HG02763 (cell line): Measurements from ENCODE around the gene PFDN4.

ENCODE experiments used
- ATAC-seq: cut with Tn5 transposase; IDR thresholded peaks from one replicate; pipeline ENCODE4 v1.9.1; 2021; ENCODE audit warnings: mild to moderate bottlenecking, moderate library complexity; ENCODE audit not compliant: unreplicated experiment

The PFDN4 gene

GRCh38 chr20:54207743-54208547 lies at the start of gene PFDN4:
Gene PFDN4 (plus strand): TSS chr20:54208087. CDS start chr20:54208101, 14 bp downstream.
- ATAC-seq, result peak; percentile 96

GRCh38 chr20:54158226-54158625 lies 49.7 kb upstream of the PFDN4 start:
- ATAC-seq, result no peak

- ATAC-seq, result no peak
Measured at GRCh38 chr20:54158856-54159418, 49.0 kb upstream of the PFDN4 start.

GRCh38 chr20:54160065-54161007 lies 47.6 kb upstream of the PFDN4 start:
- no peak for ATAC-seq

- ATAC-seq, result no peak
Measured at GRCh38 chr20:54161008-54161820, 46.7 kb upstream of the PFDN4 start.

- ATAC-seq, result no peak
Measured at GRCh38 chr20:54161821-54162149, 46.1 kb upstream of the PFDN4 start.

GRCh38 chr20:54162378-54163009 lies 45.4 kb upstream of the PFDN4 start:
- ATAC-seq, result no peak

GRCh38 chr20:54163402-54163801 lies 44.5 kb upstream of the PFDN4 start:
- no peak for ATAC-seq

- no peak for ATAC-seq
Measured at GRCh38 chr20:54165014-54165413, 42.9 kb upstream of the PFDN4 start.

GRCh38 chr20:54165803-54166202 lies 42.1 kb upstream of the PFDN4 start:
- ATAC-seq, result no peak

GRCh38 chr20:54166987-54167662 lies 40.8 kb upstream of the PFDN4 start:
- no peak for ATAC-seq

GRCh38 chr20:54167909-54168872 lies 39.7 kb upstream of the PFDN4 start:
- no peak for ATAC-seq

GRCh38 chr20:54168961-54169862 lies 38.7 kb upstream of the PFDN4 start:
- no peak for ATAC-seq

GRCh38 chr20:54170026-54170471 lies 37.8 kb upstream of the PFDN4 start:
- ATAC-seq, result no peak

- no peak for ATAC-seq
Measured at GRCh38 chr20:54170963-54171362, 36.9 kb upstream of the PFDN4 start.

GRCh38 chr20:54172532-54172855 lies 35.4 kb upstream of the PFDN4 start:
- no peak for ATAC-seq

- no peak for ATAC-seq
Measured at GRCh38 chr20:54172856-54173652, 34.8 kb upstream of the PFDN4 start.
